DND-41 (cell line): Measurements from ENCODE around the gene IGFBP6.

Source experiments
- ATAC-seq: fragments of 200-7000 bp; cut with Tn5 transposase; 3 replicates; pipeline ENCODE4 v1.9.1; 2021; ENCODE audit warnings: low read depth; ENCODE audit not compliant: insufficient read depth
- DNase-seq: peaks from one replicate; pipeline ENCODE4 v3.0.0-alpha.2; 2020
- H2AFZ ChIP-seq: 2 replicates; pipeline ENCODE4 v1.6.0; 2012; ENCODE audit warnings: low read depth, low read length
- H3K27ac ChIP-seq: 2 replicates; pipeline ENCODE4 v1.5.1; 2012; ENCODE audit warnings: low read length, inconsistent platforms
- H3K27me3 ChIP-seq: fragments of 200-600 bp; sonication (generic); 2 replicates; pipeline ENCODE4 v1.6.0; 2012; ENCODE audit warnings: low read length, mild to moderate bottlenecking, inconsistent platforms; ENCODE audit not compliant: insufficient read depth, poor library complexity
- H3K36me3 ChIP-seq: 2 replicates; pipeline ENCODE4 v1.5.1; 2012; ENCODE audit warnings: low read length, inconsistent platforms; ENCODE audit not compliant: insufficient read depth
- H3K4me1 ChIP-seq: 2 replicates; pipeline ENCODE4 v1.5.1; 2012; ENCODE audit warnings: mild to moderate bottlenecking, low read length; ENCODE audit not compliant: insufficient read depth
- H3K4me2 ChIP-seq: 2 replicates; pipeline ENCODE4 v1.6.0; 2012; ENCODE audit warnings: mild to moderate bottlenecking, moderate library complexity, low read length, inconsistent platforms; ENCODE audit not compliant: insufficient read depth
- H3K4me3 ChIP-seq, 2 experiments: fragments of 200-600 bp in 1 of 2; shearing (Covaris generic) in 1 of 2; 2 replicates each; pipeline ENCODE4 v1.5.1; 2012 to 2016; ENCODE audit warnings: inconsistent platforms in 2 of 2, low read length in 2 of 2, mild to moderate bottlenecking in 2 of 2, low read depth in 1 of 2, moderate library complexity in 1 of 2
- H3K79me2 ChIP-seq: 2 replicates; pipeline ENCODE4 v1.6.0; 2012; ENCODE audit warnings: low read length, inconsistent platforms; ENCODE audit not compliant: insufficient read depth
- H3K9ac ChIP-seq: 2 replicates; pipeline ENCODE4 v1.6.0; 2012; ENCODE audit warnings: low read depth, mild to moderate bottlenecking, inconsistent platforms, low read length, moderate library complexity
- H3K9me3 ChIP-seq: 2 replicates; pipeline ENCODE4 v1.5.1; 2012; ENCODE audit warnings: low read length, moderate library complexity, mild to moderate bottlenecking, inconsistent platforms; ENCODE audit not compliant: insufficient read depth, severe bottlenecking
- H4K20me1 ChIP-seq: 2 replicates; pipeline ENCODE4 v1.6.0; 2012; ENCODE audit warnings: low read length; ENCODE audit not compliant: insufficient read depth
- EZH2 ChIP-seq: IDR thresholded peaks from 3 replicates; pipeline ENCODE4 v1.6.1; 2012; ENCODE audit warnings: borderline replicate concordance, low read depth, mild to moderate bottlenecking, moderate library complexity, low read length, inconsistent platforms; ENCODE audit not compliant: severe bottlenecking
- TF ChIP-seq, protein P1 (sequence below): IDR thresholded peaks from 2 replicates; pipeline ENCODE4 v1.5.1; 2012; ENCODE audit warnings: borderline replicate concordance, low read length, moderate library complexity, mild to moderate bottlenecking; ENCODE audit not compliant: poor library complexity, severe bottlenecking; ENCODE audit errors: extremely low read depth

IGFBP6 gene

DNA sequence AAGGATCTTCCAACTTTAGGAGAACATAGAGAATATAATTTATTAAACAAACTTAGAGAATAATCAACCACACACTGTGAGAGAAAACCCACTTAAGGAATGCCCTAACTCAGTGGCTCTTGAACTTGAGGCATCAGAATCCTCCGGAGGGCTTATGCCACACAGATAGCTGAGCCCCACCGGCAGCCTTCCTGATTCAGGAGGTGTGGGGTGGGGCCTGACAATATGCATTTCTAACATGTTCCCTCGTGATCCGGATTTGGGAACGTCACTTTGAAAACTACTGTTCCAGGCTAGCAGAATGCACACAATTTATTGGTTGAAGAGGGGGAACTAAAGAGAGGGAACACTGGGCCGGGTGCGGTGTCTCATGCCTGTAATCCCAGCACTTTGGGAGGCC is 3.8 kb downstream of the IGFBP6 start:
- no peaks in the 10 kb centered on the region for H3K79me2 ChIP-seq
- H3K27me3 ChIP-seq = peaks cover 31% of the 10 kb centered on the region
- no peak overlapping the region for H3K4me3 ChIP-seq
- H3K9ac ChIP-seq = no peak overlapping the region
- no peak for DNase-seq
- H3K4me1 ChIP-seq = peaks cover 20% of the 10 kb centered on the region
- H4K20me1 ChIP-seq = peaks cover 7% of the 10 kb centered on the region; the same call in 1 of the 2 replicates
- no peak overlapping the region for H3K27ac ChIP-seq
- H3K9me3 ChIP-seq = no peaks in the 10 kb centered on the region
- no peak overlapping the region for H3K4me2 ChIP-seq
- ATAC-seq = no peak
- H3K36me3 ChIP-seq = no peaks in the 10 kb centered on the region
- H2AFZ ChIP-seq = no peak overlapping the region
- TF ChIP-seq, protein P1, sequence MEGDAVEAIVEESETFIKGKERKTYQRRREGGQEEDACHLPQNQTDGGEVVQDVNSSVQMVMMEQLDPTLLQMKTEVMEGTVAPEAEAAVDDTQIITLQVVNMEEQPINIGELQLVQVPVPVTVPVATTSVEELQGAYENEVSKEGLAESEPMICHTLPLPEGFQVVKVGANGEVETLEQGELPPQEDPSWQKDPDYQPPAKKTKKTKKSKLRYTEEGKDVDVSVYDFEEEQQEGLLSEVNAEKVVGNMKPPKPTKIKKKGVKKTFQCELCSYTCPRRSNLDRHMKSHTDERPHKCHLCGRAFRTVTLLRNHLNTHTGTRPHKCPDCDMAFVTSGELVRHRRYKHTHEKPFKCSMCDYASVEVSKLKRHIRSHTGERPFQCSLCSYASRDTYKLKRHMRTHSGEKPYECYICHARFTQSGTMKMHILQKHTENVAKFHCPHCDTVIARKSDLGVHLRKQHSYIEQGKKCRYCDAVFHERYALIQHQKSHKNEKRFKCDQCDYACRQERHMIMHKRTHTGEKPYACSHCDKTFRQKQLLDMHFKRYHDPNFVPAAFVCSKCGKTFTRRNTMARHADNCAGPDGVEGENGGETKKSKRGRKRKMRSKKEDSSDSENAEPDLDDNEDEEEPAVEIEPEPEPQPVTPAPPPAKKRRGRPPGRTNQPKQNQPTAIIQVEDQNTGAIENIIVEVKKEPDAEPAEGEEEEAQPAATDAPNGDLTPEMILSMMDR = no peak
- no peak for TF ChIP-seq EZH2

DNA sequence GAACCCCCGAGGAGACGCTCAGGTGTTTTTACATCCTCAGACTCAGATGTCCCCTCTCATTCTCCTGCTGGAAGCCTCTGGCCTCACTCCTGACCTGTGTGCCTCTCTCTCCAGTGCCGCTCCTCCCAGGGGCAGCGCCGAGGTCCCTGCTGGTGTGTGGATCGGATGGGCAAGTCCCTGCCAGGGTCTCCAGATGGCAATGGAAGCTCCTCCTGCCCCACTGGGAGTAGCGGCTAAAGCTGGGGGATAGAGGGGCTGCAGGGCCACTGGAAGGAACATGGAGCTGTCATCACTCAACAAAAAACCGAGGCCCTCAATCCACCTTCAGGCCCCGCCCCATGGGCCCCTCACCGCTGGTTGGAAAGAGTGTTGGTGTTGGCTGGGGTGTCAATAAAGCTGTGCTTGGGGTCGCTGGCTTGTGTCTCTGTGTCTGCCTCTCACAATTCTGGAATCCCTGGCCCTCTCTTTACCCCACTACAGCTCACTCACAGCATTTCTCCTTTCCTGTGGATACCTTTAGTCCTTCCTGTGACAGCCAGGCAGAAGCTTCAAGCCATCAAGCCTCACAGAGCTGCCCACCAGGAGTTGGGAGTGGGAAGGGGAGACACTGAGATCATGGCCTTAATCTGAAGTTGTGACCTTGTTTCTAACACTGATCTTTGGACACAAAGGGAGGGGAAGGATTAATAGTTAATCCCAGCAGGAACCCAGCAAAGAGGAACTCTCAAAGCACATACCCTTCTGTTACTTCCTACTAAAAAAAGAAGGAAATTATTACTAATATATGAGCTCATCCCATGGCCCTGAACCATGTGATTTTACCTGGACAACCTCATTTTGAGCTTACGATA is 4.7 kb downstream of the IGFBP6 start:
- ATAC-seq (no peak), DNase-seq (no peak)
- H4K20me1 ChIP-seq = peaks cover 7% of the 10 kb centered on the region; the same call in 1 of the 2 replicates
- H3K9me3 ChIP-seq = no peaks in the 10 kb centered on the region
- no peaks in the 10 kb centered on the region for H3K79me2 ChIP-seq
- H3K27me3 ChIP-seq = peaks cover 22% of the 10 kb centered on the region
- no peak overlapping the region for H3K27ac ChIP-seq
- H2AFZ ChIP-seq = no peak overlapping the region
- TF ChIP-seq, protein P1 = no peak
- no peak for TF ChIP-seq EZH2
- no peaks in the 10 kb centered on the region for H3K36me3 ChIP-seq
- H3K4me3 ChIP-seq = no peak overlapping the region
- H3K4me2 ChIP-seq = no peak overlapping the region
- H3K9ac ChIP-seq = no peak overlapping the region
- peaks cover 17% of the 10 kb centered on the region for H3K4me1 ChIP-seq

DNA sequence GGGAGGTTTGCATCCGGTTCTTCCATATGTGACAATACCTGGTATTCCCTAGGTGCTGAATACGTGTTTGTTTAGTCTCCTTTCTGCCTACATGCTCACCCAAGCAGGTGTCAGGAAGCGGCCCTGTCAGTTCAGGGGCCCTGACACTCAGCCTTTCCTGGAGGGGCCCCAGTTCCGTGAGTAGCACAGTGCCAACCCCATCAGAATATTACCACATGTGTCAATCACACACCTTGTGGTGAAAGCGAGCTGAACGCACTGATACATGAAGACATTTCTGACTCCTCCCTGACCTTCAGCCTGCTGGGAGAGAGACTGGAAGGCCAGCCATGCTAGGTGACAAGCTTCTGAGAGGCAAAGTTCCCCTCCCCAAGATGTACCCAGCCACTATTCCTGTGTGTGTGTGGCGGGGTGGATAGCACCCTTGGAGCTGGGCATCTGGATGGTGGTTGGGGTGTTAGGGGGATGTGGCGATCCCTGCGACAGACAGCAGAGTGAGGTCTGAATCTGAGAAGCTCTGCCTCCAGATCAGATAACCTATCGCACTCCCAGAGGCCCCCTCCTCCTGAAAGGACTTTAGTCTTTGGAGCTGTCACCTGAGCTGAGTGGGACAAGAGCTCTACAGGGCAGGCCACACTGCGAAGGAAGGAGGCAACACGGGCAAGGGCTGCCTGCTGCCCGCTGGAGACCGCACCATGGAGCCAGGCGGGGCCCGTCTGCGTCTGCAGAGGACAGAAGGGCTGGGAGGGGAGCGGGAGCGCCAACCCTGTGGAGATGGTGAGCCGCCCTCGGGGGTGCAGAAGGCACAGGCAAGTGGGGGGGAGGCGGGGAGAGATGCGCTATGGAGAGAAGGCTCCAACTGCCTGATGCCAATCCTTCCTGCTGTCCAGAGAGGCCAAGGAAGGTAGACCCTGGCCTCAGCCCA is 5.7 kb downstream of the IGFBP6 start, which contains the start of gene SOAT2:
SOAT2 (plus strand) TSS at position 604 of the 925 bp plus-strand sequence; CDS start at position 696, 92 bp downstream.
- Histone ChIP-seq H3K4me1 (peaks cover 7% of the 10 kb centered on the region), H3K36me3 (no peaks in the 10 kb centered on the region), H3K4me3 (no peak within 1 kb of the TSS), H3K27ac (no peak within 1 kb of the TSS), H3K4me2 (no peak within 1 kb of the TSS), H3K27me3 (peaks cover 12% of the 10 kb centered on the region), H3K79me2 (no peaks in the 10 kb centered on the region), H4K20me1 (peaks cover 7% of the 10 kb centered on the region; the same call in 1 of the 2 replicates), H3K9me3 (no peaks in the 10 kb centered on the region), H2AFZ (no peak within 1 kb of the TSS), H3K9ac (no peak within 1 kb of the TSS)
- TF ChIP-seq, protein P1 = no peak
- no peak for TF ChIP-seq EZH2
- ATAC-seq (peak; percentile 71), DNase-seq (peak; percentile 51)
